K562 (cell line): Measurements from ENCODE around the gene QKI. TPM values are rescaled to one million over a fixed set of nuclear protein-coding genes. Genes with fewer than 3 reads are reported as not detected.

Experiments
- CREB3L1 ChIP-seq: fragments of 450-650 bp; IDR thresholded peaks from 2 replicates; pipeline ENCODE4 v1.6.1; 2014; ENCODE audit warnings: low read depth, mild to moderate bottlenecking, moderate library complexity, borderline replicate concordance
- CSDE1 ChIP-seq, 2 experiments: fragments of 450-650 bp; IDR thresholded peaks; 2 replicates each; pipeline ENCODE4 v1.6.1; 2016; ENCODE audit warnings: mild to moderate bottlenecking in 1 of 2
- CTCF ChIP-seq, 3 experiments: IDR thresholded peaks in 2 of 3; conservative IDR thresholded peaks in 1 of 3; 2 replicates each; pipeline ENCODE4 v1.5.1; 2011 to 2012; ENCODE audit warnings: low read length in 3 of 3, mild to moderate bottlenecking in 3 of 3, control low read depth in 2 of 3, improper control_type of control experiment in 1 of 3, inconsistent platforms in 1 of 3, low read depth in 1 of 3, mixed read lengths in 1 of 3, moderate library complexity in 1 of 3; ENCODE audit not compliant: insufficient read depth in 2 of 3
- ESRRA ChIP-seq: fragments of 450-650 bp; IDR thresholded peaks from 2 replicates; pipeline ENCODE4 v1.6.1; 2014; ENCODE audit warnings: low read depth, mild to moderate bottlenecking, moderate library complexity, borderline replicate concordance
- GABPA ChIP-seq: fragments of 200-800 bp; sonication (Bioruptor generic); conservative IDR thresholded peaks from 2 replicates; pipeline ENCODE4 v1.6.1; 2016; ENCODE audit warnings: low read depth, missing genetic modification characterization, missing compliant biosample characterization
- MLLT1 ChIP-seq, 2 experiments: fragments of 450-650 bp; IDR thresholded peaks; 2 replicates each; pipeline ENCODE4 v1.6.1; 2016
- NCOA2 ChIP-seq, 2 experiments: fragments of 450-650 bp; IDR thresholded peaks; 2 replicates each; pipeline ENCODE4 v1.6.1; 2018; ENCODE audit warnings: mild to moderate bottlenecking in 2 of 2, moderate library complexity in 1 of 2; ENCODE audit not compliant: partially characterized antibody in 2 of 2
- NR2F6 ChIP-seq: fragments of 450-650 bp; formaldehyde crosslinking; IDR thresholded peaks from 2 replicates; pipeline ENCODE4 v1.4.0; 2020; ENCODE audit warnings: mild to moderate bottlenecking
- POLR2B ChIP-seq: fragments of 450-650 bp; IDR thresholded peaks from 2 replicates; pipeline ENCODE4 v1.6.1; 2018; ENCODE audit warnings: low read depth; ENCODE audit not compliant: partially characterized antibody
- RBM34 ChIP-seq: fragments of 200-400 bp; formaldehyde crosslinking; IDR thresholded peaks from 2 replicates; pipeline ENCODE4 v1.6.1; 2018; ENCODE audit warnings: low read length, borderline replicate concordance; ENCODE audit not compliant: insufficient read depth
- SIN3B ChIP-seq: fragments of 450-650 bp; IDR thresholded peaks from 2 replicates; pipeline ENCODE4 v1.6.1; 2017; ENCODE audit warnings: low read depth, mild to moderate bottlenecking, moderate library complexity
- TAF9B ChIP-seq: fragments of 450-650 bp; IDR thresholded peaks from 2 replicates; pipeline ENCODE4 v1.6.1; 2018; ENCODE audit warnings: mild to moderate bottlenecking; ENCODE audit not compliant: partially characterized antibody
- ZNF175 ChIP-seq: fragments of 200-800 bp; sonication (Bioruptor generic); IDR thresholded peaks from 2 replicates; pipeline ENCODE4 v1.6.1; 2016; ENCODE audit warnings: low read depth, mild to moderate bottlenecking, missing genetic modification characterization, missing compliant biosample characterization
- ZNF253 ChIP-seq: fragments of 250-450 bp; sonication (Bioruptor Pico); conservative IDR thresholded peaks from 2 replicates; pipeline ENCODE4 v1.6.1; 2021; ENCODE audit warnings: mild to moderate bottlenecking
- ZNF324 ChIP-seq: fragments of 250-450 bp; sonication (Bioruptor Pico); IDR thresholded peaks from 2 replicates; pipeline ENCODE4 v1.4.0; 2020; ENCODE audit warnings: mild to moderate bottlenecking
- ZNF512 ChIP-seq: IDR thresholded peaks from 2 replicates; pipeline ENCODE4 v1.6.1; 2016; ENCODE audit warnings: missing genetic modification characterization, missing compliant biosample characterization
- ZNF75A ChIP-seq: fragments of 450-650 bp; formaldehyde crosslinking; IDR thresholded peaks from 2 replicates; pipeline ENCODE4 v1.4.0; 2020; ENCODE audit warnings: mild to moderate bottlenecking
- polyA plus RNA-seq, 8 experiments: library from polyadenylated mRNA; depleted of rRNA in 4 of 8; stranded (reverse) in 5 of 8; unstranded in 3 of 8; fragments of >200 nt; fragmentation: Nextera tagmentation in 2 of 8; fragmentation: Illumina TruSeq in 1 of 8; extraction: Ambion mirVana in 2 of 8; extraction: Trizol in 1 of 8; gene quantifications; 2 replicates each; pipeline versions ENCODE4 v1.2.1 to v1.2.3, GENCODE V29; 2011 to 2014; ENCODE audit warnings: inconsistent platforms in 1 of 8, missing spikeins in 1 of 8
- total RNA-seq, 7 experiments: library from RNA; depleted of rRNA in 6 of 7; stranded (reverse); fragments of >200 nt in 6 of 7; fragmentation: Illumina TruSeq in 2 of 7; extraction: Trizol in 2 of 7; gene quantifications; 2 replicates each; pipeline versions ENCODE4 v1.2.1 to v1.2.3, GENCODE V29; 2011 to 2021; ENCODE audit warnings: low replicate concordance in 1 of 7

The QKI gene
- total and polyA plus RNA-seq, 9 of the 15 experiments (the other 6 are each of a cell fraction or from before 2014, with no cell fraction given), result 20.4 to 215 (median 123) TPM

GRCh38 chr6:163570579-163571231, 156.2 kb downstream of the QKI start (continued):
- no peak for TF ChIP-seq CTCF (IDR thresholded peaks at IDR 0.05 in 2 of 3, conservative IDR thresholded peaks at IDR 0.05 in 1 of 3; ENCODE audit: insufficient read depth in 2 of 3, low read depth in 1 of 3, low read length in 3 of 3)
- no peak for TF ChIP-seq NCOA2 (IDR thresholded peaks at IDR 0.05; ENCODE audit: partially characterized antibody in 2 of 2)
- peak; percentile 78 for TF ChIP-seq ESRRA
- TF ChIP-seq CSDE1 (IDR thresholded peaks at IDR 0.05), result no peak
- no peak for TF ChIP-seq SIN3B
- TF ChIP-seq POLR2B, result no peak
- no peak for TF ChIP-seq RBM34
- 0 out of 2 replicates have a peak, but pooled peaks have one; percentile 41 for TF ChIP-seq ZNF512 (tag)
- no peak for TF ChIP-seq TAF9B
- 0 out of 2 replicates have a peak, but pooled peaks have one; percentile 49 for TF ChIP-seq ZNF175
- TF ChIP-seq MLLT1 (IDR thresholded peaks at IDR 0.05), result peak; percentile 51 to 97; a peak in 2 of 4 replicates
- TF ChIP-seq ZNF75A, result no peak
- TF ChIP-seq ZNF324 (CRISPR knock-in tag), result no peak
- no peak for TF ChIP-seq CREB3L1
- TF ChIP-seq ZNF253 (CRISPR knock-in tag), result no peak
- TF ChIP-seq GABPA (tag), result no peak
- no peak for TF ChIP-seq NR2F6
